Trophoblast cell (in vitro differentiated cells and primary cell): ENCODE data around the gene ENO3.

Experiments
- DNase-seq, 2 donors: peaks; one replicate each; pipeline ENCODE4 v3.0.0-alpha.2; 2016
- H2AFZ ChIP-seq: 2 replicates; pipeline ENCODE4 v1.6.1; 2013; ENCODE audit warnings: low read length, moderate library complexity, mild to moderate bottlenecking; ENCODE audit not compliant: insufficient read depth, poor library complexity
- H2AK5ac ChIP-seq: 2 replicates; pipeline ENCODE4 v1.6.1; 2013; ENCODE audit warnings: mild to moderate bottlenecking, low read length
- H2BK120ac ChIP-seq: 2 replicates; pipeline ENCODE4 v1.6.1; 2013; ENCODE audit warnings: low read length, mild to moderate bottlenecking, moderate library complexity; ENCODE audit not compliant: insufficient read depth, poor library complexity
- H2BK12ac ChIP-seq: 2 replicates; pipeline ENCODE4 v1.6.1; 2013; ENCODE audit warnings: mild to moderate bottlenecking, low read length, moderate library complexity
- H2BK5ac ChIP-seq: 2 replicates; pipeline ENCODE4 v1.6.1; 2013; ENCODE audit warnings: low read length, low read depth, moderate library complexity, mild to moderate bottlenecking; ENCODE audit not compliant: poor library complexity
- H3K14ac ChIP-seq: 2 replicates; pipeline ENCODE4 v1.6.1; 2013; ENCODE audit warnings: mild to moderate bottlenecking, low read length
- H3K18ac ChIP-seq: 2 replicates; pipeline ENCODE4 v1.6.1; 2013; ENCODE audit warnings: mild to moderate bottlenecking, low read length
- H3K23ac ChIP-seq: 2 replicates; pipeline ENCODE4 v1.6.1; 2013; ENCODE audit warnings: low read length
- H3K27ac ChIP-seq: 2 replicates; pipeline ENCODE4 v1.5.1; 2013; ENCODE audit warnings: low read depth, mild to moderate bottlenecking, inconsistent platforms, low read length, moderate library complexity
- H3K27me3 ChIP-seq: 2 replicates; pipeline ENCODE4 v1.6.1; 2013; ENCODE audit warnings: inconsistent platforms, mild to moderate bottlenecking, low read length, moderate library complexity; ENCODE audit not compliant: insufficient read depth
- H3K36me3 ChIP-seq, 2 experiments: 1 replicate in 1 of 2; 2 replicates in 1 of 2; pipeline ENCODE4 v1.6.1; 2013; ENCODE audit warnings: low read length in 2 of 2, mild to moderate bottlenecking in 2 of 2, moderate library complexity in 1 of 2; ENCODE audit not compliant: insufficient read depth in 2 of 2, control insufficient read depth in 1 of 2
- H3K4ac ChIP-seq: 2 replicates; pipeline ENCODE4 v1.6.1; 2013; ENCODE audit warnings: low read depth, mild to moderate bottlenecking, low read length, moderate library complexity
- H3K4me1 ChIP-seq, 2 experiments: 1 replicate in 1 of 2; 2 replicates in 1 of 2; pipeline ENCODE4 v1.6.1; 2013; ENCODE audit warnings: low read length in 2 of 2, mild to moderate bottlenecking in 2 of 2, moderate library complexity in 1 of 2; ENCODE audit not compliant: insufficient read depth in 2 of 2, control insufficient read depth in 1 of 2
- H3K4me2 ChIP-seq: 2 replicates; pipeline ENCODE4 v1.6.1; 2013; ENCODE audit warnings: inconsistent platforms, mild to moderate bottlenecking, low read length, moderate library complexity
- H3K4me3 ChIP-seq: 2 replicates; pipeline ENCODE4 v1.5.1; 2013; ENCODE audit warnings: mild to moderate bottlenecking, low read depth, low read length, inconsistent platforms
- H3K79me1 ChIP-seq: one replicate; pipeline ENCODE4 v1.6.1; 2013; ENCODE audit warnings: low read length
- H3K79me2 ChIP-seq: 2 replicates; pipeline ENCODE4 v1.6.1; 2013; ENCODE audit warnings: low read length, mild to moderate bottlenecking; ENCODE audit not compliant: control insufficient read depth, insufficient read depth, poor library complexity
- H3K9ac ChIP-seq: 2 replicates; pipeline ENCODE4 v1.6.1; 2013; ENCODE audit warnings: mild to moderate bottlenecking, low read length
- H3K9me3 ChIP-seq: 2 replicates; pipeline ENCODE4 v1.6.1; 2013; ENCODE audit warnings: low read depth, mild to moderate bottlenecking, control low read depth, inconsistent platforms, low read length; ENCODE audit not compliant: insufficient read depth
- H4K12ac ChIP-seq: 2 replicates; pipeline ENCODE4 v1.6.1; 2013; ENCODE audit warnings: low read depth, mild to moderate bottlenecking, low read length, moderate library complexity
- H4K8ac ChIP-seq: 2 replicates; pipeline ENCODE4 v1.6.1; 2013; ENCODE audit warnings: low read depth, mild to moderate bottlenecking, low read length, moderate library complexity
- H4K91ac ChIP-seq: one replicate; pipeline ENCODE4 v1.6.1; 2013; ENCODE audit warnings: low read depth, mild to moderate bottlenecking, low read length, moderate library complexity
- WGBS: extraction: QIAGEN DNeasy Blood & Tissue Kit; methylation state at CpG from one replicate; pipeline ENCODE4 v1.1.7; 2013; ENCODE audit warnings: missing lambda C conversion rate; ENCODE audit not compliant: insufficient read length, insufficient coverage; ENCODE audit errors: extremely low coverage; 5-methylcytosine and 5-hydroxymethylcytosine counted together

Gene ENO3

DNA sequence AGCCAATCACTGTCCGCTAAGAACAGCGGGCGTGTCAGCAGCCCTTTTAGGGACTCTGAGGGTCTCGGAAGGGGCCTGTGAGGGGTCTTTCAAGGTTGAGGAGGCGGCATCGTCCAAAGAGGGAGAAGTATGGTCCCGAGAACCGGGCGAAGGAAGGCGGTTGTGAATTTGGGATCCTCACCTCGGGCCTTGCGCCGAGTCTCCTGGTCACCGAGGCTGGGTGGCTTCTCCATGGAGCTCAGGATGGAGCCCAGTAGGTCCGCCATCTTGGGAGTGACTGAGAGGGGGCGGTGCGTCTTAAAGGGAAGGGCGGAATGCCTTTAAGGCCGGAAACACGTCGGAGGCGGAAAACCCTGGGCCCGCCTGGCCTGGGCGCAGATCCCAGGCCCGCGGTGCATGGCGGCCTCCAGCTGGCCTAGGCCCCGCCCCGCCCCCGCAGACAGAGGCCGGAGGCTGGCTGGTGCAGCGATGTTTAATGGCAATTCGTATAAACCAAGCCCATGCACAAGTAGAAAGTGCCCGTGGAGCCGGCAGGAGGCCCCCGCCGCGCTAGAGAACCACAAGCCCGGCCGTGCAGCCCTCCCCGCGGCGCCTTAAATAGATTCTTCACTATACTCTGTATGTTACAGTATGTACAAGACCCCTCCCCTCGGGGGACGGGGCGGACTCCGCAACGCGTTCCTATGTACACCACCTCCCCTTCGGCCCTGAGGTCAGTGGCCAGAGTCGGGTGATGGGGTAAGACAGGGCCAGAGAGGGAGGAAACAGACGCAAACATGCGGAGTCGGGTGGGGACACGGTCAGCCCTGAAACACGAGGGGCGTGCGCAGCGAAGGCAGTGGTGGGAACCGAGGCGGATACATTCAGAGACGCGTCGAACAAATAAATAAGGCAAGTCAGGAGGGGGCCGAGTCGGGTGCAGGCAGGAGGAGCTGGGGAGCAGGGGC lies 16.9 kb downstream of the ENO3 start, which contains the start of gene SPAG7:
TSS of gene SPAG7 (minus strand) at position 279 of the 947 bp plus-strand sequence. CDS start at position 266, 13 bp downstream.
- no CpG with 5 or more reads among the region's 66 CpGs for WGBS

DNA sequence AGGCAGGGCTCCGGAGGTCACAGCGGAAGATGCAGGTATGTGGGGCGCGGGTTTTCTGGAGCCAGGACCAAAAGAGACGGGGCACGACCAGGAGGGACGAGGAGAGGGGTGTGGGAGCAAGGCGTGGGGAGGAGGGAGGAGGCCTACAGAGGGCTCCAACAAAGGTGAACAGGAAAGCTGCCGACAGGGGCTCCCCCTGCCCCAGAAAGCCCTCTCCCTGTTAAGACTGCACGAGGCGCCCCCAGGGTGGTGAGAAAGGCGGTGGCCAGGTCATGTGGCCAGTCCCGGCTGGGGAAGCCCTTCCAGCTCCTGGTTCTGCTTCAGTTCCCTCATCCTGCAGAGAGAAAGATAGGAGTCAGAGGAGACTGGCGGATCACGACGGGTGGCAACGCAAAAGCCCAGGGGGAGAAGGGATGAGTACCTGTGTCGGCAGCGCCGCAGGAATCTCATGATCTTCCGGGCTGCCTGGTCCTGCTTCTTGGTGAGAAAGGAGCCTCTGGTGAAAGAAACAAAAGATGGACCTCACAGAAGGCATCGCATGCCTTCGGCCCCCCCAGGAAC lies 17.6 kb downstream of the ENO3 start:
- Histone ChIP-seq H2AFZ (peak overlapping the region; percentile 77), H3K79me1 (peaks cover 27% of the 10 kb centered on the region), H3K9ac (peak overlapping the region; percentile 87), H4K8ac (peak overlapping the region; percentile 85), H3K4me1 (peaks cover 15 to 20% of the 10 kb centered on the region in 2 experiments), H2BK5ac (peak overlapping the region; percentile 86), H3K18ac (peak overlapping the region; percentile 90), H4K91ac (peak overlapping the region; percentile 94), H3K36me3 (peaks cover 20 to 26% of the 10 kb centered on the region in 2 experiments), H3K79me2 (peaks cover 19% of the 10 kb centered on the region), H2AK5ac (peak overlapping the region; percentile 94), H3K27me3 (no peaks in the 10 kb centered on the region), H4K12ac (peak overlapping the region; percentile 85), H2BK120ac (peak overlapping the region; percentile 55), H2BK12ac (peak overlapping the region; percentile 26), H3K14ac (peak overlapping the region; percentile 92), H3K9me3 (no peaks in the 10 kb centered on the region), H3K4ac (peak overlapping the region; percentile 88), H3K4me2 (peak overlapping the region; percentile 67), H3K4me3 (peak overlapping the region; percentile 79), H3K23ac (no peak overlapping the region), H3K27ac (peak overlapping the region; percentile 96)
- WGBS, result no CpG with 5 or more reads among the region's 23 CpGs
- DNase-seq, result peak in 1 of 2 donors; percentile 54

More for the DNA sequence above, 16.9 kb downstream of the ENO3 start, which contains the start of gene SPAG7:
- peak within 1 kb of the TSS; percentile 87 for H3K4me2 ChIP-seq
- DNase-seq, result peak; percentile 94 to 97
- peaks cover 27% of the 10 kb centered on the region for H3K79me1 ChIP-seq
- peak within 1 kb of the TSS; percentile 94 for H2AK5ac ChIP-seq
- peak within 1 kb of the TSS; percentile 93 for H3K14ac ChIP-seq
- peak within 1 kb of the TSS; percentile 93 for H4K12ac ChIP-seq
- peak within 1 kb of the TSS; percentile 88 for H3K4ac ChIP-seq
- H3K9ac ChIP-seq, result peak within 1 kb of the TSS; percentile 97
- H3K23ac ChIP-seq, result no peak within 1 kb of the TSS
- H2AFZ ChIP-seq, result peak within 1 kb of the TSS; percentile 77
- H3K4me1 ChIP-seq, result peaks cover 15 to 20% of the 10 kb centered on the region in 2 experiments
- no peaks in the 10 kb centered on the region for H3K27me3 ChIP-seq
- H4K91ac ChIP-seq, result peak within 1 kb of the TSS; percentile 98
- peak within 1 kb of the TSS; percentile 92 for H2BK5ac ChIP-seq
- H4K8ac ChIP-seq, result peak within 1 kb of the TSS; percentile 91
- no peaks in the 10 kb centered on the region for H3K9me3 ChIP-seq
- peaks cover 19% of the 10 kb centered on the region for H3K79me2 ChIP-seq
- peak within 1 kb of the TSS; percentile 84 for H3K4me3 ChIP-seq
- H3K36me3 ChIP-seq, result peaks cover 15 to 22% of the 10 kb centered on the region in 2 experiments
- peak within 1 kb of the TSS; percentile 84 for H2BK120ac ChIP-seq
- H3K27ac ChIP-seq, result peak within 1 kb of the TSS; percentile 99
- peak within 1 kb of the TSS; percentile 26 for H2BK12ac ChIP-seq
- peak within 1 kb of the TSS; percentile 90 for H3K18ac ChIP-seq

DNA sequence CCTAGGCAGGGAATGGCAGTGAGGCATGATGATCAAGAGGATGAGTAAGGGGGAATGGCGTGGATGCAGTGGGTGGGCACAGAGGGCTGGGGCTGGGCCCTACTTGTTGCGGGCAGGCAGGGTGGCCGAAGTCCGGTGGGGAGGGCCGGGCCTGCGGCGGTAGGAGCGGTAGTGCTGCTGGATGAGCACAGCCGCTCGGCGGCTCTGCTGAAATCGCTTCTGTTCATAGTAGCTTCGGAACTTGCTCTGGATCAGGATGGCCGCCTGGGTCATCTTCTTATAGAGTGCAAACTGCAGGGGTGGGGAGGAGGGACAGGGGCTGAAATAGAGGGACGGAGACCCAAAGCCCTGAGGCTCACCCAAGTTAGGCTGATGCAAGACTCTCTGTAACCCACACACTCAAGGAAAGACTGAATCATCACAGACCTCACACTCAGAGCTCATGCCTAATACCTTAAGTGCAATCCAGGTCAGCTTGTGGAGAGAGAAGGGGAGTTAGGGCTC lies 18.2 kb downstream of the ENO3 start:
- peaks cover 19% of the 10 kb centered on the region for H3K79me2 ChIP-seq
- peak; percentile 56 to 81 for DNase-seq
- H2BK12ac ChIP-seq, result peak overlapping the region; percentile 13
- peak overlapping the region; percentile 67 for H3K4me2 ChIP-seq
- no peaks in the 10 kb centered on the region for H3K27me3 ChIP-seq
- H4K91ac ChIP-seq, result peak overlapping the region; percentile 94
- peak overlapping the region; percentile 55 for H2BK120ac ChIP-seq
- H2AK5ac ChIP-seq, result peak overlapping the region; percentile 94
- peak overlapping the region; percentile 90 for H3K18ac ChIP-seq
- H2BK5ac ChIP-seq, result peak overlapping the region; percentile 86
- peak overlapping the region; percentile 85 for H4K12ac ChIP-seq
- WGBS, result no CpG with 5 or more reads among the region's 15 CpGs
- peak overlapping the region; percentile 87 for H3K9ac ChIP-seq
- peak overlapping the region; percentile 85 for H4K8ac ChIP-seq
- peak overlapping the region; percentile 88 for H3K4ac ChIP-seq
- H2AFZ ChIP-seq, result peak overlapping the region; percentile 57
- peaks cover 15 to 20% of the 10 kb centered on the region in 2 experiments for H3K4me1 ChIP-seq
- peak overlapping the region; percentile 79 for H3K4me3 ChIP-seq
- H3K36me3 ChIP-seq, result peaks cover 23 to 28% of the 10 kb centered on the region in 2 experiments
- peak overlapping the region; percentile 92 for H3K14ac ChIP-seq
- H3K23ac ChIP-seq, result no peak overlapping the region
- peaks cover 27% of the 10 kb centered on the region for H3K79me1 ChIP-seq
- no peaks in the 10 kb centered on the region for H3K9me3 ChIP-seq
- H3K27ac ChIP-seq, result peak overlapping the region; percentile 96

DNA sequence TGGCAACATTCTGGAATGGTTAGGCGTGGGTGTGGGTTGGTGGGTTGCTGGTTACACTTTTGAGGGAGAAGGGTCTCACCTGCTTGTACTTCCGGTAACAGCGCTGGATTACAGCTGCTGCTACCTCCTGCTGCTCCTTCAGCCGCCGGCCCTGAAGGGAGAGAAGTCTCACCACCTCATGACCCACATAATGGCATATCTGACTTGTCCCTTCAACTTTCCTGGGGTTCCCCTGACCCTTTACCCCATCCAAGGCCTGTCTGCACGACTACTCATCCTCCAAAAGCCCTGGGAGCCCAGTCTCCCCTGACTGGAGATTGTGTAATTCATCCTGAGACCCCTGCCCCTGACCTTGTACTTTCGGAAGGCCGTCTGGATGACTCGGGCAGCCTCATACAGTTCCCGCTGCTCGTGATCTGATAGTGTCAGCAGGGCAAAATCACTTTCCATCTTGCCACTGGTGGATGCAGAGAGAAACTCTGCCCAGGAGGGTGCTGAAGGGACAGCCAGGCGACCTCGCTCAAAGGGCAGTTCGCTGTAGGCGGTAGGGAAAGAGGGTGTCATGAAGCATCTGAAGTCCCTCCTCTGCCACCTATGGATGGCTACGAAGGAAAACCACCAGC lies 18.7 kb downstream of the ENO3 start:
- WGBS, result no CpG with 5 or more reads among the region's 16 CpGs
- Histone ChIP-seq H2BK12ac (no peak overlapping the region), H3K4me3 (no peak overlapping the region)

More for the DNA sequence above, 18.7 kb downstream of the ENO3 start:
- peak overlapping the region; percentile 39 for H3K4ac ChIP-seq
- no peaks in the 10 kb centered on the region for H3K9me3 ChIP-seq
- no peak for DNase-seq
- no peaks in the 10 kb centered on the region for H3K27me3 ChIP-seq
- peaks cover 23 to 29% of the 10 kb centered on the region in 2 experiments for H3K36me3 ChIP-seq
- peak overlapping the region; percentile 8 for H3K14ac ChIP-seq
- H3K79me2 ChIP-seq, result peaks cover 19% of the 10 kb centered on the region
- peak overlapping the region; percentile 67 for H4K91ac ChIP-seq
- H2AFZ ChIP-seq, result no peak overlapping the region
- H3K4me1 ChIP-seq, result peaks cover 15 to 20% of the 10 kb centered on the region in 2 experiments
- H3K27ac ChIP-seq, result peak overlapping the region; percentile 96
- peak overlapping the region; percentile 10 for H4K12ac ChIP-seq
- no peak overlapping the region for H2AK5ac ChIP-seq
- H2BK120ac ChIP-seq, result no peak overlapping the region
- no peak overlapping the region for H3K9ac ChIP-seq
- H3K79me1 ChIP-seq, result peaks cover 27% of the 10 kb centered on the region
- H3K23ac ChIP-seq, result no peak overlapping the region
- peak overlapping the region; percentile 15 for H3K18ac ChIP-seq
- peak overlapping the region; percentile 67 for H3K4me2 ChIP-seq
- H2BK5ac ChIP-seq, result no peak overlapping the region
- no peak overlapping the region for H4K8ac ChIP-seq
